ENCODE data around the gene MYD88. TPM values are rescaled to one million over a fixed set of nuclear protein-coding genes. Genes with fewer than 3 reads are reported as not detected.

Gene MYD88
- total and polyA plus RNA-seq, 2 experiments from 2014 or later, result 12.7 to 51.4 TPM

GRCh38 chr3:38112378-38112761, 26.1 kb upstream of the MYD88 start:
- no peaks in the 10 kb centered on the region for H4K20me1 ChIP-seq (ENCODE audit: insufficient read depth, poor library complexity, severe bottlenecking)
- 89% methylated on average over 7 of the region's 7 CpGs for WGBS (ENCODE audit: low lambda C conversion rate, missing lambda C conversion rate)
- H3K4me2 ChIP-seq, result no peak overlapping the region
- no peak overlapping the region for H2AFZ ChIP-seq
- H3K4me1 ChIP-seq (ENCODE audit: insufficient read depth), result no peaks in the 10 kb centered on the region
- no peak overlapping the region for H3K27ac ChIP-seq
- H3K9me2 ChIP-seq (replicated peaks; ENCODE audit: insufficient read depth), result no peaks in the 10 kb centered on the region
- no peaks in the 10 kb centered on the region for H3K36me3 ChIP-seq (replicated peaks; ENCODE audit: insufficient read depth, low read depth)
- H3K27me3 ChIP-seq, result no peaks in the 10 kb centered on the region
- H3K4me3 ChIP-seq, result no peak overlapping the region
- TF ChIP-seq EZH2 (IDR thresholded peaks at IDR 0.05; ENCODE audit: borderline replicate concordance), result no peak
- no peak for TF ChIP-seq EZH2phosphoT487 (IDR thresholded peaks at IDR 0.05; ENCODE audit: low read depth, severe bottlenecking, unreplicated experiment)
- no peak for TF ChIP-seq CTCF (IDR thresholded peaks at IDR 0.05; ENCODE audit: poor library complexity)
- H3K79me2 ChIP-seq, result no peaks in the 10 kb centered on the region
- H3K9me3 ChIP-seq (ENCODE audit: low read depth), result no peaks in the 10 kb centered on the region
- no peak for DNase-seq (ENCODE audit: low spot score)

GRCh38 chr3:38114052-38114874, 24.2 kb upstream of the MYD88 start:
- Histone ChIP-seq H3K79me2 (no peaks in the 10 kb centered on the region), H3K27me3 (no peaks in the 10 kb centered on the region), H3K9me3 (ENCODE audit: low read depth) (no peaks in the 10 kb centered on the region), H3K36me3 (replicated peaks; ENCODE audit: insufficient read depth, low read depth) (no peaks in the 10 kb centered on the region), H3K27ac (no peak overlapping the region), H3K4me3 (no peak overlapping the region), H4K20me1 (ENCODE audit: insufficient read depth, poor library complexity, severe bottlenecking) (no peaks in the 10 kb centered on the region), H3K4me2 (no peak overlapping the region), H3K9me2 (replicated peaks; ENCODE audit: insufficient read depth) (no peaks in the 10 kb centered on the region), H2AFZ (no peak overlapping the region), H3K4me1 (ENCODE audit: insufficient read depth) (no peaks in the 10 kb centered on the region)
- TF ChIP-seq CTCF (IDR thresholded peaks at IDR 0.05; ENCODE audit: poor library complexity) (no peak), EZH2phosphoT487 (IDR thresholded peaks at IDR 0.05; ENCODE audit: low read depth, severe bottlenecking, unreplicated experiment) (no peak), EZH2 (IDR thresholded peaks at IDR 0.05; ENCODE audit: borderline replicate concordance) (no peak)
- no peak for DNase-seq (ENCODE audit: low spot score)
- 90% methylated on average over 12 of the region's 13 CpGs for WGBS (ENCODE audit: low lambda C conversion rate, missing lambda C conversion rate)

GRCh38 chr3:38114875-38115644, 23.4 kb upstream of the MYD88 start:
- H4K20me1 ChIP-seq (ENCODE audit: insufficient read depth, poor library complexity, severe bottlenecking), result no peaks in the 10 kb centered on the region
- no peaks in the 10 kb centered on the region for H3K36me3 ChIP-seq (replicated peaks; ENCODE audit: insufficient read depth, low read depth)
- no peaks in the 10 kb centered on the region for H3K79me2 ChIP-seq
- H3K27ac ChIP-seq, result no peak overlapping the region
- no peaks in the 10 kb centered on the region for H3K4me1 ChIP-seq (ENCODE audit: insufficient read depth)
- 87% methylated on average over 13 of the region's 13 CpGs for WGBS (ENCODE audit: low lambda C conversion rate, missing lambda C conversion rate)
- TF ChIP-seq CTCF (IDR thresholded peaks at IDR 0.05; ENCODE audit: poor library complexity), result no peak
- TF ChIP-seq EZH2 (IDR thresholded peaks at IDR 0.05; ENCODE audit: borderline replicate concordance), result no peak
- no peak for TF ChIP-seq EZH2phosphoT487 (IDR thresholded peaks at IDR 0.05; ENCODE audit: low read depth, severe bottlenecking, unreplicated experiment)
- no peak overlapping the region for H2AFZ ChIP-seq
- no peak for DNase-seq (ENCODE audit: low spot score)
- no peak overlapping the region for H3K4me3 ChIP-seq
- no peaks in the 10 kb centered on the region for H3K9me3 ChIP-seq (ENCODE audit: low read depth)
- no peaks in the 10 kb centered on the region for H3K27me3 ChIP-seq
- no peak overlapping the region for H3K4me2 ChIP-seq
- H3K9me2 ChIP-seq (replicated peaks; ENCODE audit: insufficient read depth), result no peaks in the 10 kb centered on the region
